Glutamatergic neuron (in vitro differentiated cells): ENCODE results near the gene HACD2. TPM values are rescaled to one million over a fixed set of nuclear protein-coding genes. Genes with fewer than 3 reads are reported as not detected.

Experiments used
- DNase-seq: peaks from one replicate; pipeline ENCODE4 v3.0.0; 2022
- H3K27ac Mint-ChIP-seq: one replicate; pipeline ENCODE4 v1.8.0; 2020; ENCODE audit warnings: mild to moderate bottlenecking, mixed read lengths, inconsistent platforms; ENCODE audit not compliant: unreplicated experiment
- H3K27me3 Mint-ChIP-seq: one replicate; pipeline ENCODE4 v1.8.0; 2020; ENCODE audit warnings: mild to moderate bottlenecking, moderate library complexity, mixed read lengths, inconsistent platforms; ENCODE audit not compliant: unreplicated experiment
- H3K36me3 Mint-ChIP-seq: one replicate; pipeline ENCODE4 v1.8.0; 2020; ENCODE audit warnings: mild to moderate bottlenecking, mixed read lengths, inconsistent platforms; ENCODE audit not compliant: unreplicated experiment
- H3K4me1 Mint-ChIP-seq: one replicate; pipeline ENCODE4 v1.8.0; 2020; ENCODE audit warnings: mild to moderate bottlenecking, low read depth, mixed read lengths, inconsistent platforms; ENCODE audit not compliant: unreplicated experiment
- H3K4me3 Mint-ChIP-seq: one replicate; pipeline ENCODE4 v1.8.0; 2020; ENCODE audit warnings: mild to moderate bottlenecking, mixed read lengths, inconsistent platforms; ENCODE audit not compliant: unreplicated experiment
- H3K9me3 Mint-ChIP-seq: one replicate; pipeline ENCODE4 v1.8.0; 2020; ENCODE audit warnings: mild to moderate bottlenecking, moderate library complexity, mixed read lengths, inconsistent platforms; ENCODE audit not compliant: unreplicated experiment
- CTCF ChIP-seq: fragments of 200-600 bp; sonication (generic); IDR thresholded peaks from one replicate; pipeline ENCODE4 v1.5.0; 2021; ENCODE audit not compliant: partially characterized antibody, unreplicated experiment
- total RNA-seq: library from RNA; stranded (reverse); fragmentation: NEBNext Ultra II Directional; extraction: Animal tissue kit (Norgen Biotek cat#: 25700); gene quantifications from one replicate; pipeline ENCODE4 v1.2.1, GENCODE V29; 2021; ENCODE audit not compliant: unreplicated experiment

HACD2 gene
- total RNA-seq, 1 donor from 2014 or later, result 6.9 TPM

DNA sequence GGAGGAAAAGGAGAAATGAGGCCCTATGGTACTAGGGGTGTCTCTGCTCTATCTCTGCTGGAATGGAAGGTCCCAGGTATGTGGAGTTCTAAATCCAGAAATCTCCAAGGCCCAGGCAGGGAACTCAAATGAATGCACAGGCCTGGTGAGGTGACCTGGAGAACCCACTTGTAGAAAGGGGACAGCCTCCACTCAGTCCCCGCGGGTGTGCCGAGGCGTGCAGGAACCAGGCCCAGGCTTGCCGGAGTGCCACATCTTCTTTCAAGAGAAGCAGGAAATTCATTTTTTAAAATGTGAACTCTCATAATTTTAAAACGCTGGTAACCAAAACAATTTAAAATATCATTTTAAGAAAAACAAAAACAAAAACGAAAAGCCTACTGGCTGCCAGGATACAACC is 103.8 kb downstream of the HACD2 start:
- no peak for DNase-seq
- no peaks in the 10 kb centered on the region for H3K36me3 Mint-ChIP-seq
- peaks cover 10% of the 10 kb centered on the region for H3K27me3 Mint-ChIP-seq
- no peak overlapping the region for H3K27ac Mint-ChIP-seq
- no peaks in the 10 kb centered on the region for H3K4me1 Mint-ChIP-seq
- no peak overlapping the region for H3K4me3 Mint-ChIP-seq
- no peak for TF ChIP-seq CTCF
- H3K9me3 Mint-ChIP-seq, result peaks cover 2% of the 10 kb centered on the region

DNA sequence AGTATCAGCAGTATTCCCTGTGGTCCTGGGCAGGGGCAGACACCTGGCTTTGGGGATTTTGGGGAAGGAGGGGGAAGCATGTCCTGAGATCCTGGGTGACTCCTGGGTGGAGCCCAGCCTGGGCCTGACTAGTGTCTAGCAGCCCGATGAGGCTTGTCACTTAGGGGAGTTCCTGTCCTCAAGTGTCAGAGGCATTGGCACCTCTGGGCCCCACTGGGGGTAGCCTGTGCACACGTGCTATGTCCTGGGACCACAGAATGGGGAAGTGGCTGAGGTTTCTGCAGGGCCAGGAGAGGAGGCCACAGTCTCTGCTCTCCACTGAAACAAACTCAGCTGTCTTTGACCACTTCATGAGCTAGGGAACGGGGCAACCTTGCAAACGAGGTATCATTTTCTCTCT is 104.4 kb downstream of the HACD2 start:
- Mint-ChIP-seq H3K4me1 (no peaks in the 10 kb centered on the region), H3K27ac (no peak overlapping the region)
- TF ChIP-seq CTCF, result no peak

GRCh38 chr3:123479891-123480290 is 105.0 kb downstream of the HACD2 start:
- Mint-ChIP-seq H3K27me3 (peaks cover 8% of the 10 kb centered on the region), H3K27ac (no peak overlapping the region), H3K9me3 (peaks cover 2% of the 10 kb centered on the region), H3K36me3 (no peaks in the 10 kb centered on the region), H3K4me3 (no peak overlapping the region), H3K4me1 (no peaks in the 10 kb centered on the region)
- no peak for DNase-seq
- TF ChIP-seq CTCF, result no peak

More for the DNA sequence above, 104.4 kb downstream of the HACD2 start:
- Mint-ChIP-seq H3K27me3 (peaks cover 10% of the 10 kb centered on the region), H3K4me3 (no peak overlapping the region), H3K9me3 (peaks cover 2% of the 10 kb centered on the region), H3K36me3 (no peaks in the 10 kb centered on the region)
- DNase-seq, result no peak

- H3K27ac Mint-ChIP-seq, result no peak overlapping the region
Observed at GRCh38 chr3:123478314-123478713, 106.5 kb downstream of the HACD2 start.

More at GRCh38 chr3:123478314-123478713, 106.5 kb downstream of the HACD2 start:
- no peaks in the 10 kb centered on the region for H3K36me3 Mint-ChIP-seq
- peaks cover 3% of the 10 kb centered on the region for H3K27me3 Mint-ChIP-seq
- no peak for DNase-seq
- H3K4me1 Mint-ChIP-seq, result no peaks in the 10 kb centered on the region
- H3K9me3 Mint-ChIP-seq, result peaks cover 2% of the 10 kb centered on the region
- H3K4me3 Mint-ChIP-seq, result no peak overlapping the region
- TF ChIP-seq CTCF, result no peak
